Measurements from ENCODE around the gene PREX1. TPM values are rescaled to one million over a fixed set of nuclear protein-coding genes. Genes with fewer than 3 reads are reported as not detected.

PREX1 gene
- total and polyA plus RNA-seq, 2 donors (not counting 3 experiments of a cell fraction or from before 2014, with no cell fraction given), result 51.3 to 72.9 TPM

DNA sequence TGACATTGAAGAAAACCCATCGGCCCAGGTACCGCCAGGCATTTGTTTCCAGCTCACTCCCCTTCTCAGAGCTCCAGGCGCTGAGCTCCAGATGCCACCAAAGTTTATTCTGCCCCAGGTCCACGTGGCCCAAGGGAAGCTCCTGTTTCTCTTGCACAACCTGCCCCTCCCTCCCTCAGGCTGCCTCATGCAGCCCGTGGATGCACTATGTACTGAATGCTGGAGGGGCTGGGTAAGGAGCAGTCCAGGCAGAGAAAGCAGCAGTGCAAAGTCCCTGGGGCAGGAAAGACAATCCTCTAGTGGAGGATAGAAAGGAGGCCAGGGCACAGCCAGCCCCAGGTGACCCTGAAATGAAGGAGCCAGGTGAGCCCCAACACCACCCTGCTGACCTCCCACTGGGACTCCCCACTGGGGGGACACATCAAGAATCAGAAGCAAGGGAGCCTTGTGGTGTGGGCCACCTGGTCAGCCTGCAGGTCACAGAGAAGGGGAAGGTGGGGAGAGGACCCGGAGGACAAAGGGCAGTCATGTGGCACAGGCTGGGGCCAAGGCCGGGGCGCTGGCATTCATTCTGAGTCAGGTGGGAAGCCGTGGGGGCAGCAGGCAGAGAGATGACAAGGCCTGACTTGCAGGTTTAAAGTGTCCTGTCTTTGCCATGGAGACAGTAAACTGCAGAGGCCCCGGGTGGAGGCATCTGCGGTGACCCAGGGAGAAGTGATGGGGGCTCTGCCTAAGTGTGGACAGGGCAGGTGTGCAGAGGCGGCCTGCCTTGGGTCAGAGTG is 230.1 kb downstream of the PREX1 start:
- Histone ChIP-seq H3K4me3 (replicated peaks in 1 of 3; ENCODE audit: insufficient read depth in 1 of 3, low read depth in 1 of 3, low read length in 3 of 3) (no peak overlapping the region), H3K27ac (ENCODE audit: insufficient read depth, low read depth, low read length) (no peak overlapping the region), H3K36me3 (ENCODE audit: control insufficient read depth in 2 of 2, extremely low read depth in 1 of 2, insufficient read depth in 2 of 2, low read length in 2 of 2) (no peaks in the 10 kb centered on the region), H3K9ac (replicated peaks; ENCODE audit: extremely low read depth, insufficient read depth, low read length) (no peak overlapping the region), H3K4me1 (ENCODE audit: control insufficient read depth, extremely low read depth, insufficient read depth, low read length) (no peaks in the 10 kb centered on the region), H3K79me2 (ENCODE audit: control insufficient read depth, insufficient read depth, low read length) (no peaks in the 10 kb centered on the region), H3K27me3 (ENCODE audit: control insufficient read depth in 2 of 2, insufficient read depth in 2 of 2, low read length in 2 of 2) (no peaks in the 10 kb centered on the region), H2AFZ (ENCODE audit: low read depth, low read length) (no peak overlapping the region), H4K20me1 (replicated peaks; ENCODE audit: control insufficient read depth, extremely low read depth, insufficient read depth, low read length) (no peaks in the 10 kb centered on the region), H3K9me1 (replicated peaks; ENCODE audit: control insufficient read depth, extremely low read depth, insufficient read depth, low read length) (no peaks in the 10 kb centered on the region), H3K4me2 (ENCODE audit: insufficient read depth, low read length) (no peak overlapping the region), H3K9me3 (replicated peaks; ENCODE audit: control insufficient read depth, insufficient read depth, low read length) (no peaks in the 10 kb centered on the region)
- intact Hi-C loops (cut with micrococcal nuclease), result no loop called here
- CTCF ChIA-PET, result no interaction called here
- DNase-seq (ENCODE audit: low read depth, low spot score) (no peak), FAIRE-seq (no peak)
- TF ChIP-seq MYC (IDR thresholded peaks at IDR 0.05; ENCODE audit: low read depth, low read length) (no peak), POLR2AphosphoS5 (IDR thresholded peaks at IDR 0.05; ENCODE audit: insufficient read depth, low read depth, low read length) (no peak)
- TF ChIP-seq, protein P1, sequence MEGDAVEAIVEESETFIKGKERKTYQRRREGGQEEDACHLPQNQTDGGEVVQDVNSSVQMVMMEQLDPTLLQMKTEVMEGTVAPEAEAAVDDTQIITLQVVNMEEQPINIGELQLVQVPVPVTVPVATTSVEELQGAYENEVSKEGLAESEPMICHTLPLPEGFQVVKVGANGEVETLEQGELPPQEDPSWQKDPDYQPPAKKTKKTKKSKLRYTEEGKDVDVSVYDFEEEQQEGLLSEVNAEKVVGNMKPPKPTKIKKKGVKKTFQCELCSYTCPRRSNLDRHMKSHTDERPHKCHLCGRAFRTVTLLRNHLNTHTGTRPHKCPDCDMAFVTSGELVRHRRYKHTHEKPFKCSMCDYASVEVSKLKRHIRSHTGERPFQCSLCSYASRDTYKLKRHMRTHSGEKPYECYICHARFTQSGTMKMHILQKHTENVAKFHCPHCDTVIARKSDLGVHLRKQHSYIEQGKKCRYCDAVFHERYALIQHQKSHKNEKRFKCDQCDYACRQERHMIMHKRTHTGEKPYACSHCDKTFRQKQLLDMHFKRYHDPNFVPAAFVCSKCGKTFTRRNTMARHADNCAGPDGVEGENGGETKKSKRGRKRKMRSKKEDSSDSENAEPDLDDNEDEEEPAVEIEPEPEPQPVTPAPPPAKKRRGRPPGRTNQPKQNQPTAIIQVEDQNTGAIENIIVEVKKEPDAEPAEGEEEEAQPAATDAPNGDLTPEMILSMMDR (IDR thresholded peaks at IDR 0.05; ENCODE audit: extremely low read depth in 1 of 2, insufficient read depth in 1 of 2, low read depth in 1 of 2, low read length in 2 of 2), result no peak
- POLR2A ChIA-PET, result no interaction called here
- dilution Hi-C loops (cut with MboI; ENCODE audit: extremely low pct_ligation_motif_present, low sequenced_read_pairs), result no loop called here
- no TSS peak for BruUV-seq (replicated peaks)

DNA sequence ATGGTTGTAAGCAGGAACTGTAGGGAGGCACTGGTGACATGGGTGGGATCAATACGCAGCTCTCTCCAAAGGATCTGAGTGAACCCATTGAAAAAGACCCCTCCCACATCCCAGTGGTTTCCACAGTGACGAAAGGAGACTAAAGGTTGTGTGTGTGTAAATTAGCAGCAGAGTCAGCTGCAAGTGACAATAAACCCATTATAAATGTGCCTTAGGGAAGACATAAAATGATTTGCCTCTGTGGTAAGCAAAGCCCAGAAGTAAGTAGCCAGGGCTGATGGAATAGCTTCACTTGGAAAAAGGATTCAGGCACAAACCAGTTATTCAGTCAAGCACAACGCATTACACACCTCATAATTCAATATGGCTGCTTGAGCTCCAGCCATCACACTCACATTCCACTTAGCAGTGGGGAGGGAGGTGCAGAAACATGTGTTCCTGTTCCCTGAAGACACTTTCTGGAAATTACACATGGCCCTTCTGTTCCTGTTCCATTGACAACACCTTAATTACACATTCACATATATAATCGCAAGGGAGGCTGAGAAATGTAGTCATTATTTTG is 231.4 kb downstream of the PREX1 start:
- no peak overlapping the region for H3K9ac ChIP-seq (replicated peaks; ENCODE audit: extremely low read depth, insufficient read depth, low read length)
- dilution Hi-C loops (cut with MboI; ENCODE audit: extremely low pct_ligation_motif_present, low sequenced_read_pairs) (no loop called here), intact Hi-C loops (cut with micrococcal nuclease) (no loop called here)
- no peaks in the 10 kb centered on the region for H3K9me3 ChIP-seq (replicated peaks; ENCODE audit: control insufficient read depth, insufficient read depth, low read length)
- no peaks in the 10 kb centered on the region for H3K27me3 ChIP-seq (ENCODE audit: control insufficient read depth in 2 of 2, insufficient read depth in 2 of 2, low read length in 2 of 2)
- no peak overlapping the region for H2AFZ ChIP-seq (ENCODE audit: low read depth, low read length)
- H3K27ac ChIP-seq (ENCODE audit: insufficient read depth, low read depth, low read length), result no peak overlapping the region
- BruUV-seq (replicated peaks), result no TSS peak
- no peak for DNase-seq (ENCODE audit: low read depth, low spot score)
- TF ChIP-seq POLR2A (IDR thresholded peaks at IDR 0.05; ENCODE audit: low read depth, low read length) (no peak), MYC (IDR thresholded peaks at IDR 0.05; ENCODE audit: low read depth, low read length) (no peak), POLR2AphosphoS5 (IDR thresholded peaks at IDR 0.05; ENCODE audit: insufficient read depth, low read depth, low read length) (no peak), EZH2 (IDR thresholded peaks at IDR 0.05; ENCODE audit: borderline replicate concordance, low read depth, low read length, severe bottlenecking) (no peak), GATA2 (IDR thresholded peaks at IDR 0.05; ENCODE audit: insufficient read depth, insufficient read length, low read depth, low read length) (no peak), FOS (IDR thresholded peaks at IDR 0.05; ENCODE audit: borderline replicate concordance, insufficient read depth, low read length) (no peak), JUN (IDR thresholded peaks at IDR 0.05; ENCODE audit: borderline replicate concordance, insufficient read depth, insufficient read length, low read depth) (no peak)
- TF ChIP-seq, protein P2, sequence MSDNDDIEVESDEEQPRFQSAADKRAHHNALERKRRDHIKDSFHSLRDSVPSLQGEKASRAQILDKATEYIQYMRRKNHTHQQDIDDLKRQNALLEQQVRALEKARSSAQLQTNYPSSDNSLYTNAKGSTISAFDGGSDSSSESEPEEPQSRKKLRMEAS (IDR thresholded peaks at IDR 0.05; ENCODE audit: insufficient read depth, insufficient read length), result no peak
- TF ChIP-seq, protein P1 (IDR thresholded peaks at IDR 0.05; ENCODE audit: extremely low read depth in 1 of 2, insufficient read depth in 1 of 2, low read depth in 1 of 2, low read length in 2 of 2), result no peak
- POLR2A ChIA-PET, result no interaction called here
- CTCF ChIA-PET, result interaction anchor here (2.6 kb wide), 1 partner anchor 24 kb away, joined by 9 read pairs; no protein-coding TSS in a partner anchor
- no peak overlapping the region for H3K4me2 ChIP-seq (ENCODE audit: insufficient read depth, low read length)
- H4K20me1 ChIP-seq (replicated peaks; ENCODE audit: control insufficient read depth, extremely low read depth, insufficient read depth, low read length), result no peaks in the 10 kb centered on the region
- no peaks in the 10 kb centered on the region for H3K79me2 ChIP-seq (ENCODE audit: control insufficient read depth, insufficient read depth, low read length)
- no peaks in the 10 kb centered on the region for H3K9me1 ChIP-seq (replicated peaks; ENCODE audit: control insufficient read depth, extremely low read depth, insufficient read depth, low read length)
- H3K4me3 ChIP-seq (replicated peaks in 1 of 3; ENCODE audit: insufficient read depth in 1 of 3, low read depth in 1 of 3, low read length in 3 of 3), result no peak overlapping the region
- no peaks in the 10 kb centered on the region for H3K4me1 ChIP-seq (ENCODE audit: control insufficient read depth, extremely low read depth, insufficient read depth, low read length)
- H3K36me3 ChIP-seq (ENCODE audit: control insufficient read depth in 2 of 2, extremely low read depth in 1 of 2, insufficient read depth in 2 of 2, low read length in 2 of 2), result no peaks in the 10 kb centered on the region
- FAIRE-seq, result no peak
